Stimulated activated CD4-positive, alpha-beta T cell treated with anti-CD3 and anti-CD28 coated beads, Interleukin-15, amount 100 ng/mL, for 24 hours (primary cell): ENCODE measurements around the gene REPIN1.

Experiments
- DNase-seq: peaks from one replicate; pipeline ENCODE4 v3.0.0-alpha.2; 2020

REPIN1 gene

GRCh38 chr7:150337659-150338081 lies 31.0 kb upstream of the REPIN1 start:
- no peak for DNase-seq

GRCh38 chr7:150338166-150338829 lies 30.3 kb upstream of the REPIN1 start:
- no peak for DNase-seq

GRCh38 chr7:150339409-150339809 lies 29.2 kb upstream of the REPIN1 start:
- DNase-seq: no peak

DNA sequence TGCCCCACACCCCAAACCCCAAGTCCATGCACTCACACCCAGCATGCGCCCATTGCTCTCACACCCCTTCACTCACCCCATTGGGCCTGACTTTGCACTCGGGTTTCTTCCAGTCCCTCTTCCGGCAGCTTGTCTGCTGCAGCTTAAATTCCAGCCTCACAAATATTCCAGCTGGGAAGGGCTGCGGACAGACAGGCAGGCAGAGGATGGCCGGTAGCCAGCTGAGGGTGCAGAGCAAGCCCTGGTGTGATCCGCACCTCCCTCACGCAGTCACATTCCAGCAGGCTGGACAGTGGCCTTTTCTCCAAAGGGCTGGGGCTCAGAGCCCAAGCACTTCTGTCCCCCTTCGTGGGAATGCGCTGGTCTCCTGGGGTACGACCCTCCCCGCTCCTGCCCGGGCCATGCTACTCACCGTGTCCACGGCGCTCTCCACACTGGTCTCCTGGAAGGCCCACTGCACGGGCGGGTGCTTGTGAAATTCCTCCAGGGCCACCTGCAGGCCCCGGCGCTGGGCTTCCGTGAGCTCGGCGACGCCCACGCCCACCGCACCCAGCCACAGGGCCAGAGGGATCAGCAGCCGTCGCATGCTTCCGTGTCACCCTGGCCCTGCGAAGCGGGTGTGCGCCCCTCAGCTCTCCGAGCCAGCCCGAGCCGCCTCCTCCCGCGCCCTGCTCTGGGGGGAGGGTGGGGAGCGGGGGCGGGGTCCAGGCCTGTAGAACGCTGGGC lies 28.4 kb upstream of the REPIN1 start:
- peak; percentile 30 for DNase-seq

GRCh38 chr7:150340875-150341262 lies 27.8 kb upstream of the REPIN1 start:
- no peak for DNase-seq

- DNase-seq: no peak
These were observed 27.1 kb upstream of the REPIN1 start, which contains the start of gene RARRES2 for GRCh38 chr7:150341263-150342120. Gene RARRES2, minus strand, starts transcription at chr7:150341629. Its CDS starts 1,020 bp downstream, at chr7:150340609.

DNA sequence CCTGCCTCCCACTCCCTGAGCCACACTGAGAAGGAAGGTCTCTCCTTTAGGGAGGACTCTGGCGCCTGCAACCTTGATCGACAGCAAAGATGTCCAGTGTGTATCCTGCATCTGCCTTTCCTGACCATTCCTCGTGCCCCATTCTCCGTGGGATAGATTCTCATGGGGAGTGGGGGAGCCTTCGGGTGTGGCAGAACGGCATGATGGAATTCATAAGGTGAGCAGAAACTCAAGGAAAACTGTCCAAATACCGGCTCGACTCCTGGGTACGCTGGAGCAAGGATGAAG lies 26.6 kb upstream of the REPIN1 start:
- no peak for DNase-seq

- DNase-seq: no peak
These were observed 25.4 kb upstream of the REPIN1 start for GRCh38 chr7:150343225-150343624.

DNA sequence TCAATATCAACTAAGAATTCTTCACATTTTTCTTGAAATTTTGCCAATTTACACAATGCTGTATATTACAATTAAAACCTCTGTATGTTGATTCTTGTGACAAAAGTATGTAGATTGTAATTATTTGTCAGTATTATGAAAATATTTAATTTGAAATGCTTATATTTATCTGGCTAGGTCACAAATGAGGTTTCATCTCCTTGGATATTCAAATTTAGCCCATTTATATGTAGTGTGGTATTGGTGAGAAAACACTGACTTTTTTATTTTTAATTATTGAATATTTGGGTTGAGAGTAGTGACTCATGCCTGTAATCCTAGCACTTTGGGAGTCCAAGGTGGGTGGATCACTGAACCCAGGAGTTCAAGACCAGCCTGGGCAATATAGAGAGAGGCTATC lies 24.3 kb upstream of the REPIN1 start:
- DNase-seq: no peak

DNA sequence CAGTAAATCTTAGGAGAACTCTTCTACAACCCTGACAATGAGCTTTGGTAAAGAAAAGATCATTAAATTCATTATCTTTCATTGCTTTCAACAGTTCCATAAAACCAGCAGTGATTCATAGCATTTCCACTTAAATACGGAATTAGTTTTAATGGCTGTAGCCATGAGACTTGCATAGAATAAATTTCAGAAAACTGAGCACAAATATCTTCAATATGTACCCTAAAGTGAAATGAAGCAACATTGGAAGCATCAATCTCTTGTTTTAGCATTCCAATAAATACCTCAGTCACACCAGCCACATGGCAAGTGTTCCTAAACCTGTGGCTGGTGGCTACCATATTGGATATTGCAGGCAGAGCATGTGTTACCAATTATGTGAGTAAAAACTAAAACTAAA lies 23.6 kb upstream of the REPIN1 start:
- no peak for DNase-seq

GRCh38 chr7:150346922-150347321 lies 21.7 kb upstream of the REPIN1 start:
- no peak for DNase-seq

DNA sequence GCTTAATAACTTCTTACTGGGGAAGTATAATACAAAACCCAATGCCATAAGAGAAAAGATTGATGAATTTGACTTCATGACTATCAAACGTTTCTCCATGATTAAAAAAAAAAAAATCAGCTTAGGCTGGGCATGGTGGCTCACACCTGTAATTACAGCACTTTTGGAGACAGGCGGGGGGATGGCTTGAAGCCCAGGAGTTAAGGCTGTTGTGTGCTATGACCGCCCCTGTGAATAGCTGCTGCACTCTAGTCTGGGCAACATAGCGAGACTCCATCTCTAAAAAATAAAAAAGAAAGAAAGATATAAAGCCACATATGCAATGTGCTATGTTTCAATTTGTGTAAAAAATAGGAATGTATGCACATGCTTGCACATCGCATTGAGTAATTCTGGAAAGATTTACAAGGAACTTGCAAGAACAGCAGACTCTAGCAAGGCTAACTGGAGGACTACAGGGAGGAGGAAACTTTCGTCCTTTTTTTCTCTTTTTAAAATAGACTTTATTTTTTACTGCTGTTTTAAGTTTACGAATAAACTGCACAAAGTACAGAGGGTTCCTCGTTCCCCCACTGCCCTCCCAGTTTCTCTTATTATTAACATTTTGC lies 16.9 kb upstream of the REPIN1 start:
- no peak for DNase-seq

DNA sequence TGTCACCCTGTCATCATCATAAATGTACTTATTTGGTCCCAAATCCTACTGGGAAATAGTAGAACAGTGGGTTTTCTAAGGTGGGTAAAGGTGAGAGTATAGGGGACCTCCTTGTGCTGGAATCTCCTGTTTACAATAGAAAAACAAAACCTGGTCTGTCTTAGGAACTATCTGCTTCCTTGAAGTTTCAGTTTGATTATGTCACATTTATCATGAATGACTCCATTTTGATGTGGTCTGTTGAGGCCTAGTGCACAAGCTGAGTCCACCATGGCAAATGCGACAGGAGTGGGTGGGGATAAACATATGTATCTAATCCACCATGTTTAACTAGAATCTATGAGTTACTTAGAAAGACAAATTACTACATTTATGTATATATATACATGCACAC lies 13.0 kb upstream of the REPIN1 start:
- DNase-seq: no peak

DNA sequence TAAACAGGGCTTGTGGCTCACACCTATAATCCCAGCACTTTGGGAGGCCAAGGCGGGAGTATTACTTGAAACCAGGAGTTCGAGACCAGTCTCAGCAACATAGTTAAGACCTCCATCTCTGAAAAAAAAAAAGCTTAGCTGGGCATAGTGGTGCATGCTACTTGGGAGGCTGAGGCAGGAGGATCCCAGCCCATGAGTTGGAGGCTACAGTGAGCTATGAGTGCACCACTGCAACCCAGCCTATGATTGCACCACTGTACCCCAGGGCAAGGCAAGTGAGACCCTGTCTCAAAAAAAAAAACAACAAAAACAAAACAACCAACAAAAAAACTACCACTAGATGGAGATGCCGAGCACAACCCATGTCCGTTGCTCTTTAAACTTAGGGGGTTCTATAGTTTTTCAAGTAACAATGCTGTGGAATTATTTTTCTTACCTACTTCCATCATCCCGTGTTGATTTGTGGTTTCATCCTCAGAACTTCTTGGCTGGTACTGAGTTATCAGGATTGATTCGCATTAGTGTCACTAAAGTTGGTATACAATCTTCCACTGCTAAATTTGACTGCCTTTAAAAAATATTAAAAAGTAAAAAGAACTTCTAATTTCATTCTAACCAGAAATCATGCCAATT lies 12.2 kb upstream of the REPIN1 start:
- DNase-seq: no peak

DNA sequence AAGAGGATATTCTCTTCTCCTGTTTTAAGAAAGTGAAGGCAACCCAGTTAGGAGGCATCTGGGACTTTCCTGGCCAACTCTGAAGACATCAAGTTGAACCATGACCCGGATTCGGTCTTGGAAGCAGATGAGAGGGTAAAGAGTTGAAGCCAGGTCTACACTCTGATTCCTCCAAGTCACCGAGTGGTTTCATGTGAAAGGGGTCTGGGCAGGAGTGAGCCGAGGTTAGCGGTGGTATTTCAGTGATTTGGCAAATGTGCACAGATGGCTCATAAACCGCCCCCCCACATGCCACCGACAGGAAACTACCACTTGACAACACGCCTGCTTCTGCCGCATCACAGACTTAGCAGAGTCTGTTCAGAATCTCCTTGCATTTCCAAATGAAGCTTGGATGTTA lies 11.4 kb upstream of the REPIN1 start:
- peak; percentile 74 for DNase-seq

DNA sequence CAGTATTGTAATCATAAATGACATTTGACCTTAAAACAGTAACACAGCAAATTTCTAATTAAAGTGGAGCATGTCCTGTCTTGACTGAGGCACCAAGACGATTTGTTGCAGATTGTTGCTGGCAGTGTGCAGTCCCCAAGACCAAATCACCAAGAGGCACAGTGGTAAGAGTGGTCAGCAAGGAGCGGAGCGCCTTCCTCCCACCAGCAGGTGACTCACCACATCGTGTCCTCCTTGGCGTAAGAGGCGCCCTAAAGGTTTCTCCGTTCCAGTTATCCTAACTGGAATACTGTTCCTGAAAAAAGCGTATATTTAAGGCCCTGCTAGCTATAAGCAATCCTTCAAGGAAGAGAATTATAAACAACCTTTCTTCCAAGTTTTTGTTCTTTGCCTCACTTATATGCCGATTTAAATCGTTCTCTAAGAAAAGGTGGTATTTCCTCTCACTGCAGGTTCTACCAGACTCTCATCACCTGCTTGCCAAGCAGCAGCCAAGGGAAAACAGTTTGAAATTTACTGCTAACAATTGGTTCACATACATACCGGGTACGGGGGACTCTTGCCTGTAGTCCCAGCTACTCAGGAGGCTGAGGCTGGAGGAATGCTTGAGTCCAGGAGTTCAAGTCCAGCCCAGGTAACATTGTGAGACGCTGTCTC lies 10.7 kb upstream of the REPIN1 start:
- DNase-seq: no peak

DNA sequence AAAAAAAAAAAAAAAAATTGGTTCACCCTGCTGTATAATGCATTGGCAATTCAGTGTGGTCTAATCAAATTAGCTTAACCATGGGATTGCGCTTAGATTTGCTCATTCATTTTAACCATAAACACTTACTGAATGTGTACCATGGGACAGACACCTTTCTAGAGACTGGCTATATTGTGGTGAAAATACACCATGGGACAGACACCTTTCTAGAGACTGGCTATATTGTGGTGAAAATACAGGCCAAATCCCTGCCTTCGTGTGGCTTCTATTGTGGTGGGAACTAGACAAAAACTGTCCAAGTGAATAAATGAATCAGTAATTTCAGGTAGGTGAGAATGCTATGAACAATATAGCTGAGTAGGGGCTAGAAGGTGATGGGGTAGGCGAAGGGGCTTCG lies 10.2 kb upstream of the REPIN1 start:
- no peak for DNase-seq

DNA sequence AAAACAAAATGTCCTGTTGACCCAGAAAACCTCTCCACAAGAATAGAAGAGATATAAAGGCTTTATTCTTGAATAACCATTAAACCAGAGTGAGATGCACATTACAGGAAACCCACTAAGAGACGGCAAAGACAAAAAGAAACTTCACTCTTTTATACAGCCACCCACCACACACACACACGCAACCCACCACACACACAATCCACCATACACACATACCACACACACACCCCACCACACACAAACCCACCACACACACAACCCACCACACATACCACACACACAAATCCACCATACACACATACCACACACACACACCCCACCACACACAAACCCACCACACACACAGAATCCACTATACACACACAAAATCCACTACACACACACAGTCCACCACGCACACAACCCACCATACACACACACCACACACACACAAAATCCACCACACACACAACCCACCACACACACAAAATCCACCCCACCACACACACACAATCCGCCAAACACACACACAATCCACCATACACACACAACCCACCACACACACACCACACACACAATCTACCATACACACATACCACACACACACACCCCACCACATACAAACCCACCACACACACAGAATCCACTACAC lies 9.5 kb upstream of the REPIN1 start:
- DNase-seq: no peak

- DNase-seq: no peak
These were observed 8.8 kb upstream of the REPIN1 start for GRCh38 chr7:150359622-150360362.

DNA sequence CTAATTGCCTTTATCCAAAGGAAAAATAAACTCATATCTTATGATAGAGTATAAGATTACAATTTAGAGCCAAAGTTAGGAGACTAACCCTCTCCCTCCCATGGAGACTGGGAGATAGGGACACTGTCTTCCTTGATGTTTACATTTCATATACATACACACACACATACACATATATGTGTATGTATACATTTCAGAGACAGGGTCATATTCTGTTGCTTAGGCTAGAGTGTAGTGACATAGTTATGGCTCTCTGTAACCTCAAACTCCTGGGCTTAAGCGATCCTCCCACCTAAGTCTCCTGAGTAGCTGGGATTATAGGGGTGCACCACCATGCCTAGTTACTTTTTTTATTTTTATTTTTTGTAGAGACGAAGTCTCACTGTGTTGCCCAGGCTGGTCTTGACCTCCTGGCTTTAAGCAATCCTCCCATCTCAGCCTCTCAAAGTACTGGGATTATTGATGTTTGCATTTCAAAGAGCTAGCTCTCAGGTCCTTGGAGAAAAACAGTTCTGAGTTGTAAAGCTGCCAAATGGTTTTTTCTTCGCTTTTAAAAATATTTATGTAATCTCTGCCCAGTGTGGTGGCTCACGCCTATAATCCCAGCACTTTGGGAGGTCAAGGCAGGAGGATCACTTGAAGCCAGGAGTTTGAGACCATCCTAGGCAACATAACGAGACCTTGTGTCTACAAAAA lies 8.1 kb upstream of the REPIN1 start:
- DNase-seq: no peak

GRCh38 chr7:150361402-150361801 lies 7.2 kb upstream of the REPIN1 start:
- no peak for DNase-seq
